Gastroesophageal sphincter (tissue), 3 donors: ENCODE data around the gene LMAN1L.

Source experiments
- CTCF ChIP-seq, 4 experiments: fragments of 200-600 bp in 2 of 4; fragments of 450-650 bp in 2 of 4; sonication (generic) in 1 of 4; IDR thresholded peaks; one replicate each; pipeline ENCODE4 v1.5.1; 2017 to 2019; ENCODE audit warnings: antibody characterized with exemption in 4 of 4, mild to moderate bottlenecking in 2 of 4, moderate library complexity in 2 of 4
- POLR2A ChIP-seq, 2 donors: fragments of 450-650 bp; IDR thresholded peaks; one replicate each; pipeline ENCODE4 v1.6.1; 2017; ENCODE audit warnings: antibody characterized with exemption in 2 of 2, mild to moderate bottlenecking in 2 of 2, moderate library complexity in 1 of 2
- POLR2AphosphoS5 ChIP-seq: sonication (generic); formaldehyde crosslinking; IDR thresholded peaks from one replicate; pipeline ENCODE4 v1.6.1; 2017; ENCODE audit warnings: antibody characterized with exemption

GRCh38 chr15:74832826-74833225 lies 20.2 kb downstream of the LMAN1L start:
- TF ChIP-seq POLR2AphosphoS5 (no peak), CTCF (IDR thresholded peaks at IDR 0.05) (no peak), POLR2A (IDR thresholded peaks at IDR 0.05) (no peak)
